GM21381 (cell line): ENCODE data around the gene PPFIBP1.
A peak's percentile ranks its signal among the peaks of the same experiment; 100 is the strongest.

ENCODE experiments used
- ATAC-seq: cut with Tn5 transposase; IDR thresholded peaks from one replicate; pipeline ENCODE4 v1.9.1; 2021; ENCODE audit warnings: mild to moderate bottlenecking, moderate library complexity; ENCODE audit not compliant: unreplicated experiment

PPFIBP1 gene

DNA sequence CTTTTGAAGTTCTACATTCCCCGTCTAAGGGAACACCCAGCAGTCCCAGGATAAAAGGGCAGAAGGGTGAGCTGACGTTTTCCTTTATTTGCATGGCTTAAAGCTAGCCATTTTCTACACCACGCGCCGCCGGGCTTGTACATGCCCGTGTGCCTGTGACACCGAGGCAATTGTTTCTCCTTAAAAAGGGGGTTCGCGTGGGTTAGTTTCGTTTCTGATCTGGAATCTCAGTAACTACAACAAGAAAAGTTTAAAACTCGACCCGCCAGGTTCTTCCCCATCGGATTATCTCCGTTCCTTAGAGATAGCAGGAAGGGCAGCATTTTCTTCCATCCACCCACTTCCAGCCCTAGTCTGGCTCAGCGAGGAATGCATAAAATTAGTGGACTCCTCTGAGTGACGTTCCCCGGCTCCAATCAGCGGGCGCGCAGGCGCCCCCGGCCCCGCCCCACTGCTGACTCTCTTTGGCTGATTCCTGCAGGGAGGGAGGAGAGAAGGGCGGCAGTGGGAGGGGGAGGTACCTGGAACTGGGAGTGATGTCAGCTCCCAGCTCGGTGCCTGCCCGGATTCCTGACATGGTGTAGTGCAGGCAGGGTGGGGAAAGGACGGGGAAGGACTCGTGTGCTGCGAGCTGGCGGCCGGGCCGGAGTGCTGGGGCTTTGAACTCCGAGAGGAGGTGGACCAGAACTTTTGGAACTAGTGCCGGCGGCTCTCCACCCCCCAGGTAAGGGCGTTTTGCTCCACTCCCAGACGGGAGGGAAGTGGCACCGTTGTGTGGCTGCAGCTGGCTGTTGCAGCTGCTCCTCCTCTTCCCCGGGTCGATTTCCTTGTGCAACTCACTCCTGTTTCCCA is at the start of gene PPFIBP1:
Gene PPFIBP1, plus strand, starts transcription at position 565 of the 852 bp plus-strand sequence. CDS start 109,191 bp downstream, outside the sequence.
- peak; percentile 96 for ATAC-seq

DNA sequence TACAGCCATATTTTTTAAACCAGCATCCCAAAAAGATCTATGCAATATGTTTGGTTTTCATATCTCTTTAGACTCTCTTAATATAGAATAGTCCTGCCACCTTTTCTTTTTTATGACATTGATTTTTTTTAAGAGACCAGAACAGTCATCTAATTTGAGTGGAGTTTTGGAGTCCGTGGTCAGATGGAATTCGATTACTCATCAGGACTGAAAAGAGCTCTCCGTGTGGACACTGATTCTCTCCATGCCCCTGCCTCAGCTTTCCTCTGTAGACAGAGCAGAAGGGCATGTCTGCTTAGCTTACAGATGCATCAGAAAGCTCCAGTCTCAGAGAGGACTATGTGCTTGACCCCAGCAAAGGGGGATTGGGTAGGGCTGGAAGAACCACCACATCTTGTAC is 49.7 kb upstream of the PPFIBP1 start:
- no peak for ATAC-seq

DNA sequence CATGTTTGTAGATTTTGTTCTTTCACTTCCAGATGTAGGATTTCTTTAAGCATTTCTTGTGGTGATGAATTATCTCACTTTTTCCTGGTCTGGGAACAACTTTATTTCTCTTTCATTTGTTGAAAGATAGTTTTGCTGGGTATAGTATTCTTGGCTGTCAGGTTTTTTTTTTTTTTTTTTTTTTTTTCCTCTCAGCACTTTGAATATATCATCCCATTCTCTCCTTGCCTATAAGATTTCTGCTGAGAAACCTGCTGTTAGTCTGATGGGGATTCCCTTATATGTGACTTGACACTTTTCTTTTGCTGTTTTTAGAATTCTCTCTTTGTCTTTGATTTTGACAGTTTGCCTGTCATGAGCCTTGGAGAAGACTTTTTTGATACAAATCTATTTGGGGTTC is 47.0 kb upstream of the PPFIBP1 start:
- ATAC-seq, result no peak

DNA sequence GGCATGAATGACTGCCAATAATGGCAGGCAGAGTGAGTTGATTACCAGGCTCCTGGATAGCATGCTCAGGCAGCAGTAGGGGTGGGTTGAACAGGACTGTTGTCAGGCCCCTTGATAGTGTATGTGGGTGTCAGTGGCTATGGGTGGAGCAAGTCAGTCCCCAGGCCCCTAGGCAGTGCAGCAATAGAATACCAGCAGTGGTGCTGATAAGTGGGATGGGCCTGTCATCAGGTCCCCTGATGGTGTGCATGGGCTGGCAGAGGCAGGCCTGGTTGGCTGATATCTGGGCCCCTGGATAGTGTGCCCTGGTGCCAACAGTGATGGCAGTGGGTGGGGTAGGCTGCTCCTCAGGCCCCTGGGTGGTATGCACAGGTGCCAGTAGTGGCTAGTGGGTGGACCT is 45.1 kb upstream of the PPFIBP1 start:
- no peak for ATAC-seq

DNA sequence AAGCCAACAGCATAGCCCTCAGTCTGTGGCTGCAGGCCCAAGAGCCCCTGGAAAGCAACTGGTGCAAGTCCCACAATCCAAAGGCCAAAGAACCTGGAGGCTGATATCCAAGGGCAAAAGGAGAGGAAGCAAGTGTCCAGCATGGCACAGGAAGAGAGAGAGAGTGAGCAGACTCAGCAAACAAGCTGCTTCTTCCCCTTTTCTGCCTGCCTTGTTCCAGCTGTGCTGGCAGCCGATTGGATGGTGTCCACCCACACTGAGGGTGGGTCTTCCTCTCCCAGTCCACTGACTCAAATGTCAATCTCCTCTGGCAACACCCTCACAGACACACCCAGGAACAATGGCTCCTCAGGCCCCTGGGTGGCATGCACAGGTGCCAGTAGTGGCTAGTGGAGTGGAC is 44.0 kb upstream of the PPFIBP1 start:
- ATAC-seq, result no peak

DNA sequence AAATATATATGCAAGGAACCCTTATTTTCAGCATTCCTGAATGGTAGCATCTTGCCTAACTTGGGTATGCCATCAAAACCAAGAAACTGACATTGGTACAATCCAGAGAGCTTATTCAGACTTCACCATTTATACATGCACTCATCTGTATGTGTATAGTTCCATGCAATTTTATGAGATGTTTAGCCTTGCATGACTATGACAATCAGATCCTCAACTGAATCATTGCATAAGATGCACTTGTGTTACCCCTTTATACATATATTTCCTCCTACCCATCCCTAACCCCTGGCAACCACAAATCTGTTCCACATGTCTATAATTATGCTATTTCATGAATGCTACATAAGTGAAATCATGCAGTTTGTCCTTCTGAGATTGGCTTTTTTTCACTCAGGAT is 37.0 kb upstream of the PPFIBP1 start:
- ATAC-seq, result no peak

DNA sequence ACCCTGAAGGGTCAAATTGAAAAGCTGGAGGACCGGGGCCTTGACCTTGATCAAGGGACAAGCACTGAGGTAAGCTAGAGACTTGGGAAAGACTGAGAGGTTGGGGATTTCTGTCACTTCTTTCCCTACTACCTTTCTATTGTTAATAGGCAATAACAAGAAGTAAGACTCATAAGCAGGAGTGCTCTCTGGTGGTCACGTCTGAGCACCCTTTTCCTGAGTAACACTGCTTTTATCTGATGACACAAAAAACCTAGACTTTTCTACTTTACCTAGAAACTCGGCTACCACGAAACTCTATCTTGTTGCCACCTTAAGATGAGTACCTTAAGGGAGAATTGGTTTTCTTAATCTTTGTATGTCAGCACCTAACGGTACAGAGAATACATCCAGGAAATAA is 35.5 kb upstream of the PPFIBP1 start:
- ATAC-seq, result no peak

DNA sequence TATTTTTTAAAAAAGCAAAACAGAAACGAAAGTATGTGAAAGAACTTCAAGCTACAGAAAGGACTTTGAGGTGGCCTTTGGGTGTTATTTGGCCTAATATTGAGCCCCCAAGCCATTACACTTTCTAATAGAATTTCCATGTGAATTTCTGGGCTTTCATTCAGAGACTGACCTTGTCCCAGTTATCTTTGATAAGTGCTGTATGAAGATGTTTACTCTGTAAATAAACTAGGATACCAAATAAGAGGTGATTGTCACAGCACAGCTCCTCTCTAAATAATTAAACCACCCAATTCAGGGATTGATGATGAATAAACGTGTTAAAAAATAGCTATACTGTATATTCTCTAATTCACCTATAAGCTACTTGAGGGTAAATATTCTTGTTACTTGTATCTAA is 32.8 kb upstream of the PPFIBP1 start:
- ATAC-seq, result no peak

DNA sequence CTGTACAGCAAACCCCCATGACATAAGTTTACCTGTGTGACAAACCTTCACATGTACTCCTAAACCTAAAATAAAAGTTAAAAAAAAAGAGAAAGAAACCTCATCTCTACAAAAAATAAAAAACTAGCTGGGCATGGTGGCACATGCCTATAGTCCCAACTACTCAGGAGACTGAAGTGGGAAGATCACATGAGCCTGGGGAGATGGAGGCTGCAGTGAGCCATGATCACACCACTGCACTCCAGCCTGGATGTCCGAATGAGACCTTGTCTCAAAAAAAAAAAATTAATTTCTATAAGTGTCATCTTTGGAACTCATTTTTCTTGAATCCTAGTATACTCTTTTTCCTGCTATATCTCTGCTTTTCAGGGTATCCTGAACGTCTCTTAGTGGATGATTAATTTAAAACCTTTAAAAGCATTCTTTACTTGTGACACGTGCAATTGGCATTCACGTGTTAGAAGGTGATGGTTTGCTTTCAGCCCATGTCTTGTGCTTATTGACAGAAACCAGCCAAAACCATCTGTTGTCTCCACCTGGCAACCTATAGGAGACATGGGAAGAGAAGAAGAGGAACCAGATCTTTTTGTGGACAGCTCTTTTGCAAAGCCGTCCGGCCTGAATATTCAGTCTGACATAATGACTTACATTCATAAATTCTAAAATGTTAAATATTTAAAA is 30.6 kb upstream of the PPFIBP1 start:
- ATAC-seq, result no peak

DNA sequence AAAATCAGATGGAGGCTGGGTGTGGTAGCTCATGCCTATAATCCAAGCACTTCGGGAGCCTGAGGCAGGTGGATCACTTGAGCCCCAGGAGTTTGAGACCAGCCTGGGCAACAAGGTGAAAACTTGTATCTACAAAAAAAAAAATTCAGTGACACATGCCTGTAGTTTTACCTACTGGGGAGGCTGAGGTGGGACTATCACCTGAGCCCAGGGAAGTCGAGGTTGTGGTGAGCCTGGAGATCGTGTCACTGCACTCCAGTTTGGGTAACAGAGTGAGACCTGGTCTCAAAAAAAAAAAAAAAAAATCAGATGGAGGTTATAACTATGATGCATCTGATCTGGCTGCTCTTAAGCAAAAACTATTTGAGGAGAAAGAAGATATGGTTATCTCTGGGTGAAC is 26.6 kb upstream of the PPFIBP1 start:
- no peak for ATAC-seq

DNA sequence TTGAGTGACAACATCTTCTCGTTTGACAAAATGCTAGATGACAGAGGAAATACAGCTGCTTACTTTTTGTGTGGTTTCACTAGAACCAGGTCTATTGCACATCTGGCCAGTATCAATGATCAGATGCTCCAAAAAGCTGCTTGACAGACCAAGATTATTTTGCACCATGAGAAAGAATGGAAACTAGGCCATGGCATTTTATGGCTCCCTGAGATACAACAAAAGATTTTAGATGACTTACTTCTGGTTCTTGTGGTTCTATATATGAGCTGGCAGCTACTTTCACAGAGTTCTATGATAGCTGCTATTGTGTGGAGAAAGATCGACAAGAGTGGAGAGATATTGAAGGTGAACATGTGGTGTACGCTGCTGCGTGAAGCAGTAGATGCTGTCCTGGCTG is 25.9 kb upstream of the PPFIBP1 start:
- ATAC-seq, result no peak

DNA sequence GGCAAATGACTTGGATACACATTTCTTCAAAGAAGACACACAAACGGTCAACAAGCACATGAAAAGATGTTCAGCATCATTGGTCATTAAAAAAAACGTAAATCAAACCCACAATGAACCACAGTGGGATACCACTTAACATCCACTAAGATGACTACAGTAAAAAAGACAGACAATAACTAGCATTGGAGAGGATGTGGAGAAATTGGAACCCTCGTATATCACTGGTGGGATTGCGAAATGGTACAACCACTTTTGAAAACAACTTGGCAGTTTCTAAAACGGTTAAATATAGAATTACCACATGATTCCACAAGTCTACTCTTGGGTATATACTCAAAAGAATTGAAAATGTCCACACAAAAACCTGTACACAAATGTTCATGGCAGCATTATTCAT is 25.2 kb upstream of the PPFIBP1 start:
- ATAC-seq, result no peak

DNA sequence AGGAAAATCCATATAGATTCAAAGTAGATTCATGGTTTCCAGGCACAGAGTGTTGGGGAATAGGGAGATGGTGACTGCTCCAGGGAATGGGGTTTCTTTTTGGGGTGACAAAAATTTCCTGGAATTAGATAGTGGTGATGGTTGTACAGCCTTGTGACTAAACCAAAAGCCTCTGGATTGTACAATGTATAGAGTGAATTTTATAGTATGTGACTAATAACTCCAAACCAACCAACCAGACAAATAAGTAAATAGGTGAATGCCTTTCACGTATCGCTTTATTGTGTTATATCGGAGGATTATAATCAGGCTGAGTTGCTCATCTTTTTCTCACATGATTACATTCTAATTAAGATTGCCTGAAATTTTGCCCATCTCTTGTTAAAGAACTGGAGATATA is 24.6 kb upstream of the PPFIBP1 start:
- ATAC-seq, result no peak

DNA sequence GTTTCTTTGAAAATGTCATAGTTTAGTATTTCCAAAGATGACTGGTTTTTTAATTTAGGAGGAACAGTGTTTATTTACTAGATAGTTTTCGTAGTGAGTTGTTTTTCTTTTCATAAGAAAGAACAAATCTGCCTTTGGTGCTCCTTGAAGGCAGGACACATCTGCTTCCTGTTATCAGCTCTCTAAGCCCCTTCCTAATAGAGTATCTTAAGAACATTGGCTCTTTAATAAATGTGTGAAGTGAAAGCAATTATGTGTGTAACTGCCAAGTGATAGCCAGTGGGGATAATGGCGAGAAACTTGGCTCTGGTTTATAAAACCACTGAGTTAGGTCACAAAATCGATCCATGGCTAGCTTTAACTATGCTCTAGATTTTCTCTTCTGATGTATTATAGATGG is 23.5 kb upstream of the PPFIBP1 start:
- no peak for ATAC-seq

DNA sequence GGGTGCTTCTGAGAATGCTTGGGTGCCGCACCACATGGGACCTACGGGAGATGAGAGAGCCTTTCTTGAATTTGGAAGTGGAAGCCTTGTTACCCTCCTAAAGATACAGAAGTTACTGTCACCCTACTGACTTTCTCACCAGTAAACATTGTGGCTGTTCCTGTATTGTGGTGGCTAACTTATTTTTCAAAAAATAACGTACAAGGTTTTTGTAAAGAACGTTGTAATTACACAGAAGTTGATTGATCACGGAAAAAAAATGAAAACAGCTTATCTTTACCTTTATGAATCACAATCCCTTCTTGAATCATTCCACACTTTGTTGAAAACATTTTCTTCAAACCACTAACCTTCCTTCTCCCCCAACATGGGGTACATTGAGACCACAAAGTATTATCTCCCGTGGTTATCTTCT is 22.0 kb upstream of the PPFIBP1 start:
- ATAC-seq, result no peak

DNA sequence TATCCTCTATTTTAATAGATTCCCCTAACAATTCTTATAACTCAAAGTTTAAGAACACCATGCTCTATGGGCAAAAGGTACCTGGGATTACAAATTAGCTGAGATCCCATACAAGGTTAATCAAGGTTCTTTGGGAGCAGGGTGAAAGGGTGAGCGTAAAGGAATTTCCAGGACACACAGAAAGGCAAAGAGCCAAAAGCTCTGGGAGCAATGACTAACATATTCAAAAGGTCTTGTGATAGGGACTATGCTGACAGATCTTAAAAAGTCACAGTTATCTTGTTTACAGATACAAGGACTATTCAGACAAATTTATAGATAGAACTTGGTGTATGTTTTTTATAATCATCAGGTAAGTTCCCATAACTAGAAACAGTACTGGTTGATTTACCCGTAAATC is 19.5 kb upstream of the PPFIBP1 start:
- no peak for ATAC-seq

DNA sequence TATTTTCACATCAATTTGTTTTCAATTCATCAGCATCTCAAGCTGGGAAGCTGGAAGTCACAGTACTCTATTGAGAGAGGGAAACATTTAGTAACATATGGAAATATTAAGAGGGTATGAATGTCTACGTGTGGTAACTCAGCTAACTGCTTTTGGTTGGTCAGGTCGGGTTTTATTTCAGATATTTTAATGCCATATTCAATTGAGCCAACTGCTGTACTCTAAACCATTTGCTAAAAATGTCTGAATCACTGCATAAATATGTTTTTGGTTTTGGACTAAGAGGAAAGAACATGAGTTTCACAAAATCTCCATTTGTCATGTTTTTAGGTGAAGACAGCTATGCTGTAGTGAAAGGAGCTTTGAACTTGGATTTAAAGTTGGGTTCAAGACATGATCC is 18.9 kb upstream of the PPFIBP1 start:
- ATAC-seq, result no peak

DNA sequence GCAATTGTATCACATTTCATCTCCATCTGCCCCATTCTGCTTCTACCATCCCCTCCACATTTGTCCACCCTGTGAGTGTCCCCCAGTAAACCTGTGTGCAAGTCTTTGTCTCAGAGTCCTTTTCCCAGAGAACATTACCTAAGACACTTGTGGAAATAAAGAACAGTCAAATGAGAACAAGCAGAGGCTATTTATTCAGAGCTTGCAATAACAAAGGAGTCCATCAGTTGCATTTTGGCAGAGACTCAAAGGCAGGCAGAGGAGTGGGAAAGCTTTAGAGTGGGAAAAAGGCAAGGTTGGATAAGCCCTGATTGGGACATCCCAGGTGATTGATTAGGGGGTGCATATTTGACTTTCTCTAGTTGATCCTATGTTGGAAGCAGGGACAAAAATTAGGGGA is 18.2 kb upstream of the PPFIBP1 start:
- ATAC-seq, result no peak

DNA sequence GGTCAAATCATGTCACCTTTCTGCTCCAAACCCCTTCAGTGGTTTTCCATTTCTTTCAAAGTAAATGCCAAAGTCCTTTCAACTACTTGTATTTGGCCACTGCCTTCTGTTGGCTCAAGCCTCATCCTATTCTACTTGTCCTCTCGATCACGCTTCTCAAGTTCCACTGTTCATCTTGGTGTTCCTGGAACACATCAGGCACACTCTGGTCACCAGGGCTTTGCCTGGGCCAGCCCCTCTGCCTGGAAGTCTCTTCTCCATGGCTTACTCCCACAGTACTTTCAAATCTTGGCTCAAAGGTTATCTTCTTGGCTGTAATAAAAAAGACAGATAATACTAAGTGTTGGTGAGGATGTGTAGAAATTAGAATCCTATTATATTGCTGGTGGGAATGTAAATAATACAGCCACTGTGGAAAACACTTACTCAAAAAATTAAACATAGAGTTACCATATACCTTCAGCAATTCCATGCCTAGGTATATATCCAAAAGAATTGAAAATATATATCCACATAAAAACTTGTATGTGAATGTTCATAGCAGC is 17.3 kb upstream of the PPFIBP1 start:
- ATAC-seq, result no peak

DNA sequence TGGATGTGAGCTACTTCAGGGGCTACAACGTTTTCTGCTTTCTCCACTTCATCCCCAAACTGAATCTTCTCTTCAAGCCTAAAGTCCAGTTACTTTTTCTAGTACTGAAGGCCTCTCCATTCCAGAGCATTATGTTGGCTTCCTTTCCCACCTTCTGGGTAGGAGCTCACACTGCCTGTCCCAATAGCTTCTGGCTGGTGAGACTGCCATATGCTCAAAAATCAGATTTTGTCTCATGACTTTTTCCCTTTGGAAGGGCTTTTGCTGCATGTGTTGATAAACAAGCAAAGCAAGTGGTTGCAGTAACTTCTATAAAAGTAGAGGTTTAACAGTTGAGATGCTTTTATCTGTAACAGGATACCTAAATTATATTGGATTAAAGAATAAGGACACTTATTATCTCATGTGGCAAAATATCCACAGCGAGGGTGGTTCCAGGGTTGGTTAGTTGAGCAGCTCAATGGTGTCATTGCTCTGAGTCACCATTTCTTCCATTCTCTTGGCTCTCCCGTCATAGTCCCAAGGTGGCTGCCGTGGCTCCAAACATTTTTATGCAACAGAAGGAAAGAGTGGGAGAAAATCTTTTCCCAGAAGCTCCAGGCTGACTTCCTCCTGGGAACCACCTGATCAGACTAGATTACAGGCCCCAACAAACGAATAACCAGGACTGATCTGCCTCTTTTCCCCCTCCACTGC is 15.1 kb upstream of the PPFIBP1 start:
- no peak for ATAC-seq

DNA sequence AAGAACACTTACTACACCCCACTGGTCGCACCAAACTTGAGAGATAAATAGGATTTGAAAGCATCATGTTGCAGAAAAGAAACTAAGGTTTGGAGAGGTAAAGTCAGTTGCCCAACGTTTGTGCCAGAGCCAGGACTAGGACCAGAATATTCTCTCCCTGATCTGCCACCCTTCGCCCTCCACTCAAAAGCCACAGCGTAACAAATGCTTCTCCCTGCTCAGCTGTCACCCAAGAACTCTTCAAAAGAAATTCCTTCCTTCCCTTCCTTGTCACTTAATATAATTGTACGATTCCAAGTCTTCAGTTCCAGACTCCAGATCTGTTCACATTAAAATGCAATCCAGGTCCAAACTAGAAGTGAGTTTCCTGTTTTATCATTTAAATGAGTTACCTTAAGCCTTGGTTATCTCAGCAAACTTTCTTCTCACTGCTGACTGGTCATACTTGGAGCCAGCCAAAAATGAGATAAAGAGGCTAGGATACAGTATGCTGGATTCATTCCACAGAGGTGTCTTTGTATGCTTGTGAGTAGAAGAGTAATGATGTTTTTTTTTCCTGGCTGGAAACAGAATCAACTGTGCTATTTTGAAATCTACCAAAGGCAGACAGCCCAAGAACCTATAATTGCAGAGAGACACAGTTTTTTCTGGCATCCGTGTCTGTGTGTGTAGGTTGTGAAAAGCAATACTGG is 12.8 kb upstream of the PPFIBP1 start:
- no peak for ATAC-seq
